ENCODE measurements around the gene CCBE1.
"Not testable (repeated sequence)": the region's sequence is repeated elsewhere in the genome, so short reads cannot be mapped to it uniquely, and the experiment has no call there.

CCBE1 gene

GRCh38 chr18:59539108-59539507 lies 158.1 kb downstream of the CCBE1 start:
- DNase-seq (ENCODE audit: low read depth in 2 of 2) = no peak

DNA sequence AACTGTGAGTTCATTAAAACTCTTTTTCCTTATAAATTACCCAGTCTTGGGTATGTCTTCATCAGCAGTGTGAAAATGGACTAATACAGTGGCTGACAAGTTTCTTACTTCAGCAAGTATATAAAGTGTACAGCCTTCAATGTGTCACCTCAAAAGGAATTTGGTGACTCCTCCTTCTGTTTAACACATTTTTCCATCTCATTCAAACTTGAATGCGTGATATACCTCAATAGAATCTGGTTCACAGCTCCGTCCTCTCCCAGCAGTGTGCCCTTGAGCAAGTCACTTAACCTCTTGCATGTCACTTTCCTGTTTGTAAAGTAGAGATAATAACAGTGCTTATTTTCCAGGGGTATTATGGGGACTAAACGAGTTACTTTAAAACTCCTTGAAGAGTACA lies 159.6 kb downstream of the CCBE1 start:
- DNase-seq (ENCODE audit: low read depth in 2 of 2) = no peak

GRCh38 chr18:59536166-59536565 lies 161.1 kb downstream of the CCBE1 start:
- no peak for DNase-seq (ENCODE audit: low read depth in 2 of 2)

- DNase-seq (ENCODE audit: low read depth in 2 of 2) = no peak
These were observed 162.2 kb downstream of the CCBE1 start for GRCh38 chr18:59535055-59535454.

DNA sequence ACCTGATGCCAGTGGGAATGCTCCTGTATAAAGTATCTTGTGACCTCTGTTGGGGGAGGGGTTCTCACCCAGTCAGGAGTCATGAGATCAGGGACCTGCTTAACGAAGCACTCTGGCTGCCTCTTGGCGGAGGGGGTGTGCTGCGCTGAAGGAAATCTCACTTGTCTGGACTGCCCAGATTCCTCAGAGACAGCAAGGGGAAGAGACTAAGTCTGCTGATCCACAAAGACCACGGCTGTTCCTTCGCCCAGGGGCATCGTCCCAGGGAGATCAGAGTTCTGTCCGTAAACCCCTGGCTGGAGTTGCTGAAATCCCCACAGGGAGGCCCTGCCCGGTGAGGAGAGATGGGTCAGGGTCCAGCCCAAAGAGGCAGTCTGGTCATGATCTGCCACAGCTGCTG lies 168.4 kb downstream of the CCBE1 start:
- no peak for DNase-seq (ENCODE audit: low read depth in 2 of 2)

DNA sequence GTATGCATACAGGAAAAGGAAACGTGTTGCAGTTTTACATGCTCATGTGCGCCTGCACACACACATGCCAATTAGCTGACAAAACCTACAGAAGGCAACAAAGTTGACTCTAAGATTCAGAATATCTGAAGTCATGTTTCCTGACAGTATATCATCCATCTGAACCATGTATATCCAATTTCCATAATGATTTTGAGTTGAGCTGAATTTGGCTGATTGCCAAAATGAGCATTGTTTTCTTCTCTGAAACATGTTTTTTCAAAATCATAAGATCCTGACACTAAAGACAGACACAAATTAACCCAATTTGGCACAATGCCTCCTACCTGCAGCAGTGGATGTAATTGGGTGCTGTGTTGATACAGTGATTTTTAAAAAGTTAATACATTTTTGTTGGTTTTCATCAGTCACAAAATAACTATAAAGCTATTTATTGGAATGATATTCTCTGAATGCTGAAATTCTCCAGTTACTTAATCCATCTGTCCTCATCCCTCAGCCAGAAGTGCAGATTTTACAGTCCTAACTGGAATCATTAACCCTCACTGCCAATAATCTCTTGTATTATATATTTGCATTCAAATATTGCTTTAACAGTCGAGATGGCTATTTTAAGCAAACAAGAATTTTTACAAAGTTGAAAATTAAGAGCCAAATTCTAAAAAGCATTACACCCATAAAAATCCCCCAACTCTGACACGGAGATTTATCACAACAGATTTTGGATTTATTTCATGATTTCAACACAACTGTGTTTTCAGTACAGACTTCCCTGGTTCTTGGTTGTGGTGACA lies 176.5 kb downstream of the CCBE1 start:
- no peak for DNase-seq (ENCODE audit: low read depth in 2 of 2)

DNA sequence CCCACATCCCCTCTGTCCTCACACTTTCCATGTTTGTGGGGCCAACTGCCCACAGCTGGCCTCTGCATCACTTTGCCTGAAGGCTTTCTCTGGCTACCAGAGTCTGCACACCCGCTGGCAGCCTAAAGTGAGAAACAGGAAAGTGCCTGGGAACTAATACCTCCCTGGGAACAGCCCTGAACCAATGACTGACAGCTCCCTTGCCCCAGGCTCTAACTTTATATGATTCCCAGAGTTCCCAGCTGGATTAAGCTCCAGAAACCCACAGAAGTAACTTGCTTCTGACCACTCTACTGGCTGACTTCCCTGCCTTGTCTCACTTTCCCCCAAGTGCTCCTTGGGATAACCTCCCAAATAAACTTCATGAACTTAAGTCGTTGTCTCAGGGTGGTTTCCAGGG lies 178.5 kb downstream of the CCBE1 start:
- no peak for DNase-seq (ENCODE audit: low read depth in 2 of 2)

DNA sequence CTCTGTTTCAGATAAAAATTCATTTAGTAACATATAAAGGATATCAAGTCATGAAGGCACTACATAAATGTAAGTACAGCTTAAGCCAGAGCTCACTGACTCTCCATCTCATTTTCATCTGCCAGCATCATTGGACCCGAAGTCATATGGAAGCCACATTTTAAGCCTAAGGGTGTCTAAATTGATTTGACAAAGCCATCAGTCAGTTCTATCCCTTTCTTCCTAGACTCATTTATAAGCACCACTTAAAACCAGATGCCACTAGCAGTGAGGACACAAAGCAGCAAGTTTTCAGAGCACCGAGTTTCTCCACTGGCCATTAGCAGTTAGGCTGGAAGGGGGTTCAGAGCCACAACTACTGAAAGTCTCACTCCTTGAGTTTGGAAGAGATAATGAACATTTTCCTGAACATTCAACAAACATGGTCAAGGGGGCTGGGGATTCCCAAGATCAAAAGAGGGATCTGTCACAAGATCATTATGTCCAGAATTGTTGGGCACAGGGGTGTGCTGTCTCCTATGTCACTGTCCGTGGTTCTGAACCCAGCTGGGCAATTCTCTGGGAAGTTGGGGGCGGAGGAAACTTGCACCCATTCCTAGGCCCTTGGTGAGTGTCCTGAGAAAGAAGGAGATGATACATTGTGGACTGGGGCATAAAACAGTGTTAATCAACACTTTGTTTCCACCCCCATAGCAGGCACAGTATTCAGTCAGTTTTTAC lies 179.6 kb downstream of the CCBE1 start:
- DNase-seq (ENCODE audit: low read depth in 2 of 2) = no peak

- no peak for DNase-seq (ENCODE audit: low read depth in 2 of 2)
These were observed 180.7 kb downstream of the CCBE1 start for GRCh38 chr18:59516356-59517155.

GRCh38 chr18:59515956-59516355 lies 181.3 kb downstream of the CCBE1 start:
- DNase-seq (ENCODE audit: low read depth in 2 of 2) = not testable (repeated sequence)

- no peak for DNase-seq (ENCODE audit: low read depth in 2 of 2)
These were observed 182.1 kb downstream of the CCBE1 start for GRCh38 chr18:59515147-59515546.

GRCh38 chr18:59514203-59514602 lies 183.0 kb downstream of the CCBE1 start:
- DNase-seq (ENCODE audit: low read depth in 2 of 2) = no peak

DNA sequence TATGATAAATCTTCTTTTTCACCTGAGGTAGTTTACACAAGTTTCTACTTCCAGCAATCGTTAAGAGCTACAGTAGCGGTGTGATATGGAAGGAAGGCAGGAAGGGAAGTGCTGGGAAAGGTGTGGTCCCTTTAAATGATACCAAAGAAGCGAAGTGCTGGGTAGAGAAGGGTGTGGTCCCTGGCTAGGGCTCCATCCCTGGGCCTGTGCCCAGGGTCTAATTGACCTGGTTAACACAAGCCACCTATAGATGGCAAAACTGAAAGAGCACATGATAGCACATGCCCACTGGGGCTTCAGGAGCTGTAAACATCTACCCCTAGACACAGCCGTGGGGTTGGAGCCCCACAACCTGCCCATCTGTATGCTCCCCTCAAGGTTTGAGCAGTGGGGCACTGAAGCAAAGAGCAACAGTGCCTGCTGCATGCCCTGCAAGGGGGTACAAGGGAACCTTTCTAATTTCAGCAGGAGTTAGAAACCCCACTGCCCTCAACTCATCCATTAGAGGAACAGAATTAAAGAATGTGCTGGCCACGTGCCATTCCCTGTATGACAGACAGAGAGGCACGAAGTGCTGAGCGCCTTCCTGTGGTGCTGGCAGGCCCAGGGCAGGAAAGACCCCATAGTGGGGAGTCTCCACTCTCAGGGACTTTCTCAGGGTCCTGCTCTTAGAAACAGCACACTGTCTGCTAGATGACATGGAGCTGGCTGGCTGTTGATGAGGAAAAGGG lies 185.0 kb downstream of the CCBE1 start:
- DNase-seq (ENCODE audit: low read depth in 2 of 2) = no peak

- no peak for DNase-seq (ENCODE audit: low read depth in 2 of 2)
These were observed 187.5 kb downstream of the CCBE1 start for GRCh38 chr18:59509481-59510442.

DNA sequence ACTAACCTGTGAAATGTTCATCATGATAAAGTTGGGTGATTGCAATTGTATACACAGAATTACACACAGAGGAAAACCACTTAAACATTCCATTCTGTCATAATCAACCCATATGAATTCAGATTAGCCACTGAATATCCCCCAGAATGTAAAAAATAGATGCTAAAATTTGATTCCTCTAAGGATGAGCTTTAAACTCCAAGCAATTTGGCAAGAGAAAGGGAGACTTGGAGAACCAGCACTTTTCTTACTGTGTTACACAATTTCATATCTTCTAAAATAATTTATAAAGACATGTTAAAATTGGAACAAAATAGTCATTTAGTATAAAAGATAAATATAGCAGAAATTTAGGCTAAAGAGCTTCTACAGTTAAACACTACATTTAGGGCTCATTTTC lies 191.9 kb downstream of the CCBE1 start:
- no peak for DNase-seq (ENCODE audit: low read depth in 2 of 2)

GRCh38 chr18:59502274-59503175 lies 194.7 kb downstream of the CCBE1 start:
- no peak for DNase-seq (ENCODE audit: low read depth in 2 of 2)

GRCh38 chr18:59501920-59502273 lies 195.3 kb downstream of the CCBE1 start:
- no peak for DNase-seq (ENCODE audit: low read depth in 2 of 2)

DNA sequence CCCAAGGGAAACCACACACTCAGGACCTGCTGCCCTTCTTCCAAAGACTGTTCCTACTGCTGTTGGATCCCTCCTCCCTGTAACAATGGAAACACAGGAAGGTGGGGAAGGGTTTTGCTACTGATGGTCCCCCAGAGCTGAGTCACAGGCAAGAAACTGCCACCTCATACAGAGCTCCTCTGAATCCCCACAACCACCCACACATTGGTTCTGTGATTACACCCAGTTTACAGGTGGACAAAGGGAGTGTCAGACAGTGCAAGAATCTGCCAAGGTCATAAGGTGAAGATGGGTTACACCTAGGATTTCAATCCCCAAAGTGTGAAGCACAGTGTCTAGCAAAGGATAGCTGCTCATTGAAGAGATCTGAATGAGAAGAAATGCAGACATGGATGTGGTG lies 196.5 kb downstream of the CCBE1 start:
- DNase-seq (ENCODE audit: low read depth in 2 of 2) = no peak

GRCh38 chr18:59498506-59499086 lies 198.6 kb downstream of the CCBE1 start:
- no peak for DNase-seq (ENCODE audit: low read depth in 2 of 2)

Measured in stimulated activated CD8-positive, alpha-beta memory T cell treated with anti-CD3 and anti-CD28 coated beads, Interleukin-7, amount 100 ng/mL, for 1 hour (primary cell).